Limb (tissue), 2 donors: ENCODE results near the gene ZDHHC14.
"Not testable (repeated sequence)": the region's sequence is repeated elsewhere in the genome, so short reads cannot be mapped to it uniquely, and the experiment has no call there.

Source experiments
- DNase-seq, 2 donors: peaks; one replicate each; pipeline ENCODE4 v3.0.0-alpha.2; 2016; ENCODE audit errors: extremely low spot score in 2 of 2

The ZDHHC14 gene

DNA sequence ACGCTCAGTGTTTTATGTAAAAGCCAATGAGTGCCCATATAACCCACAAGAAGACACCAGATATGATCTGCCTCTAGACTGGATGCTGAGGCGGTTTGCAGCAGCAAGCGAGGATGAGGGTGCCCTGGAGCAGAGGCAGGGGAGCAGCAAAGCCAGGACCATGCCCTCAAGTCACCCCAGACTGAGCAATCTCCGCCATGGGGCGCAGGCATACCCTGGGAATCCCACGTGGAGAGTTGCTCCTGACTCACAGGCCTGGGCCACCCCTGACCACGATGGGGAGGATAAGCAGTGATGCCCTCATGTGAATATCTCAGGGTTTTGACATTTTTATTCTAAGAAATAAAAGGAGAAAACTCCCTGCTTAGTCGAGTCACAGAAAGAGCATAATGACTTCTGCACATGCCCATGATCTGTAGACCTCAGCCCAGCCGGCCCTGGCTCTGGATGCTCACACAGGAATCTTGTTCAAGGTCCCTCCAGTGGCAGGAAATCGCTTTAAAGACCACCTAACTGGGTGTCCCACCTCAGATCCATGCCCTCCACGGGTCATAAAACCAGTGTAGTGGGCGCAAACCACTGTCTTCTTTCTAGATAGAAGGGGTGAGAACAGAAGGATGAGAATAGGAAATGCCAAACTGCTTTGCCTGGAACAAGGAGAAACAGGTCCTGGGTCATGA lies 303.8 kb downstream of the ZDHHC14 start:
- no peak for DNase-seq

DNA sequence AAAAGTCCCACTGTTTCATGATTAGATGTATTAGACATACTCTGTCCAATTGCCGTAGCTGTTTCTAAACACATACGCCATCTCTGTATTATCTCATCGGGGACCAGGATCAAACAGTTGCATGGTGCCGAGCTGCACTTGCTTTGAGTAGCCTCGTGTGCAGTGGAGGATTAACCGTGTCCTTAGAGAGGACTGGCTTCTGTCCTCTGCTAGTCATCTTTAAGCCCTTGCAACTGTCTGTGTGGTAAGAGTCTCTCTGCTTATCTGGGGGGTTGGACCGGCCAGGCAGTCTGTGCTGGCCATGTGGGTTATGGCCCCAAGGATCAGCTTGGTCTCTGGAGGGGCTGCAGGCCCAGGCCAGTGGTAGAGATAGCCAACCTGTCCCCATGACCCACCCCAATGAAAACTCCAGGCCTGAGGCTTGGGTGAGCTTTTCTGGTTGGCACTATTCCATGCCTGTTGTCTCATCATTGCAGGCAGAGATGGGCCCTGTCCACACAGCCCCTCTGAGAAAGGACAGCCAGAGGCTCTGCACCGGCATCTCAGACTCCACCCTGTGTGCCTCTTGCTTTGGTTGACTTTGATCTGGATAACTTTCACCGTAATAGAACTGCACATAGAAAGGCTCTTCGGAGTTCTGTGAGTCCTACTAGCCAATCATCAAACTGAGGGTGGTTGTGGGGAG lies 304.7 kb downstream of the ZDHHC14 start:
- no peak for DNase-seq

DNA sequence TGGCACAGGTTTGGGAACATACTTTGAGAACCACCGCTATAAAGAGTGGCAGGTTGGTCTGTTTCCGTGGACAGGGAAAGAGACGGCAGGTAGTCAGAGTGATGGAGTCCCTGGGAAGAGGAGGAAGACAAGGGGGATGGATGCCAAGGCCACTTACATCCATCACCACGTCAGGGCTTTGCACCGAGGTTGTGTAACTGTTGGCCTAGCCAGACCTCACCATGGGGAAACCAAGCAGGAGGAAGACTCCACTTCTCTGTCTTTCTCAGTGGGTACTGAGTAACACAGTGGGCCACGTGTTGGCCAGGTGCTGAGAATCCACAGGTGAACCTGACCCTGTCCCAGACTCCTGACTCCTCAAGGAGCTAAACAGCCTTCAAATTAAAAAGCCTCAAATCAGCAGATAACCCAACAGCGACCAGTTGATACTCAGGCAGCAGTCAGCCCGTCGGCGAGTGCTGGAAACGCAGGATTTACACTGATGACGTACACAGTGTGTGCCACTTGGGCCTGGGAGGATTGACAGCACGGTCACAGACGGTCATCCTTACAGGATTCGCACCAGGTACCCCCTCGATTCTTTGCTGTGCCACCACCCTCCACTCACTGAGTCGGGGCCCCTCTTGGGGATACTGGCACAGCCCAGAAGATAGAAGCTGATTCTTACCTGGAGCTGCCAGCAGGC lies 307.4 kb downstream of the ZDHHC14 start:
- no peak for DNase-seq

DNA sequence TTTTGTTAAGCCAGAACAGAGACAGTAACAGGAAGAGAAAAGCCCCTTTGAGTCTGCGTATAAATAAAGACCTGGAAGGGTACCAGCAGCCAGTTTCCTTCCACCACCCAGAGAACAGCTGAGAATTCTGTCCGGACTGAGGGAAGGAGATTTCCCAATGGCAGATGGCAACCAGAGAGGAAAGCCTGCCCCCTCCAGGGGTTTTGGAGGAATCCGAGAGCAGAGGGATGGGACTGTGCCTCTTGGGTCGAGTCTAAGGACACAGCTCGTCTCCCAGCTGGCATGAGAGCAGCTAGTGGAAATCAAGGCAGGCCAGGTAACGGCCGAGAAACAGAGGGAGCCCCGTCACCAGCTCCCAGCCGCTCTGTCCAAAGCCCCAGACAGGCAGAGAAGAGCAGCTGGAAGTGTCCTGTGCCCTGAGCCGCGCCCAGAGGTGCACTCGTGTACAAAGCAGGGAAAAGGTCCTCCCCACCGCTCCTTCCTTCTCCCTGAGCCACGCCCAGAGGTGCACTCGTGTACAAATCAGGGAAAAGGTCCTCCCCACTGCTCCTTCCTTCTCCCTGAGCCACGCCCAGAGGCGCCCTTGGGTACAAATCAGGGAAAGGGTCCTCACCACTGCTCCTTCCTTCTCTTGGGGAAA lies 308.1 kb downstream of the ZDHHC14 start:
- peak; percentile 35 to 53 for DNase-seq

DNA sequence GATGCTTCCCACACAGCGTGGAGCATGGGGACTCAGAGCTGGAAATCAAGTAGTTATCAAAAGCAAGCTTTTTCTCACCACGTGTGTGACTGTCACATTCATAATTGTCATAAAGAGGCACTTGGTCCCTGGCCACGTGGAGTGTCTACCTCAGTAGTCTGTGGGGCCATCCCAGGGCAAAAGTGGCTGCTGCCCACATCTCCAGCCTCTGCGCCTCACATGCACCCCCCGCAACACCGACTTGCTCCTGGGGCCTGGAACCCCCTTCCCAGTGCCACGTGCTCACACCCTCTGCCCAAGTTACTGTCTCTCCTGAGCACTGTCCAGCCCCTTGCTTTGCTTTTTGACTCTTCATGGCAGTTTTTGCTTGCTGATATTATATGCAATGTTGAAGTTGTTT lies 308.9 kb downstream of the ZDHHC14 start:
- DNase-seq = no peak

DNA sequence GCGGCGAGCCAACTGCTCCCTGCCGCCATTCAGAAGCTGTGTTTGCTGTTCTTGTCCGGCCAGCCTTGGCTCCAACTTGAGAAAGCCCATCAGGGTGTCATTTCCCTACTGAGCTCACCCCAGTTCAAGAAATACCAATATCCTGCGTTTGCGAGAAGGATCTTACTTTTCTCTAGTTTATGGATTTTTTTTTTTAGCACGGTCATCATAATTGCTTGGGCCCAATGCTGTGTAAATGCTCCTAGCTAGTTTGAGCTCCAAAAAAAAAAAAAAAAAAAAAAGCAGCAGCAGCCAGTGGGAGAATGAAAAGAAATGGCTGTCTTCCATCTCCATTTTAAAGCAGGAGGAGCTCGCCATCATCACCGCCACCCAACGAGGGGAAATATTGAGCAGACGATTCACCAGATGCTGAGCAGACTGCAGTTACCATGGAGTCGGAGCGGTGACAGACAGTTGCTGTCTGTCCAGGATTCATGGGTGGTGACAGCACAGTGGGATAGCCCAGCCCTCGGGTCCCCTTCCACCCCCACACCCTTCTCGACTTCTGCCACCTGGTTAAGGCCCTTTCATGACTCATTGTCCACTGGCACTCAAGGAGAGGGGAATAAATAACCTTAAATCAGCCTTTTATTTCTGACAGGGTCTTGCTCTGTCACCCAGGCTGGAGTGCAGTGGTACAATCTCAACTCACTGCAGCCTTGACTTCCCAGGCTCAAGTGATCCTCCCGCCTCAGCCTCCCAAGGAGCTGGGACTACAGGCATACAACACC lies 309.6 kb downstream of the ZDHHC14 start:
- no peak for DNase-seq

DNA sequence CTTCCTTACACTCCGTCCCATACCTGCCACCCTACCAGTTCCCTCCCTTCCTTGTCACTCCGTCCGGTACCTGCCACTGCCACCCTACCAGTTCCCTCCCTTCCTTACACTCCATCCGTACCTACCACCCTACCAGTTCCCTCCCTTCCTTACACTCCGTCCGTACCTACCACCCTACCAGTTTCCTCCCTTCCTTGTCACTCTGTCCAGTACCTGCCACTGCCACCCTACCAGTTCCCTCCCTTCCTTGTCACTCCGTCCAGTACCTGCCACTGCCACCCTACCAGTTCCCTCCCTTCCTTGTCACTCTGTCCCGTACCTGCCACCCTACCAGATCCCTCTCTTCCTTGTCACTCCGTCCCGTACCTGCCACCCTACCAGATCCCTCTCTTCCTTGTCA lies 310.6 kb downstream of the ZDHHC14 start:
- not testable (repeated sequence) for DNase-seq

DNA sequence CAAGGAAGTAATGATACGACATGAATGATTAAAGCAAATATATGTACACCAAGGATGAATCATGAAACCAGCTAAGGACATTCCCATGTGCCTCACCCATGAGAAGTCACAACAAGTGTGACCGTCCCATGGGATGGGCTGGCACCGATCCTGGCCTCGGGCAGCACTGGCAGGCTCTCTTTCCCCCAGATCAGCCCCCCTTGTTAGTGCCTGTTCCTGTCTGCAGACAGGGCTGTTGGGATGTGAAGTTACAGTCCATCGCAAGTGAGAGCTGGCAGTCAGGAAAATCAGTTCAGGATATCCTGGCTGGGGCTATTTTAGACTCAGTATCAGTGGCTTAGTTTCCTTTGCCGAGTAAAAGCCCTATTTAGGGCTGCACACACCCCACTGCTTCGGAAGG lies 312.9 kb downstream of the ZDHHC14 start:
- DNase-seq = no peak

DNA sequence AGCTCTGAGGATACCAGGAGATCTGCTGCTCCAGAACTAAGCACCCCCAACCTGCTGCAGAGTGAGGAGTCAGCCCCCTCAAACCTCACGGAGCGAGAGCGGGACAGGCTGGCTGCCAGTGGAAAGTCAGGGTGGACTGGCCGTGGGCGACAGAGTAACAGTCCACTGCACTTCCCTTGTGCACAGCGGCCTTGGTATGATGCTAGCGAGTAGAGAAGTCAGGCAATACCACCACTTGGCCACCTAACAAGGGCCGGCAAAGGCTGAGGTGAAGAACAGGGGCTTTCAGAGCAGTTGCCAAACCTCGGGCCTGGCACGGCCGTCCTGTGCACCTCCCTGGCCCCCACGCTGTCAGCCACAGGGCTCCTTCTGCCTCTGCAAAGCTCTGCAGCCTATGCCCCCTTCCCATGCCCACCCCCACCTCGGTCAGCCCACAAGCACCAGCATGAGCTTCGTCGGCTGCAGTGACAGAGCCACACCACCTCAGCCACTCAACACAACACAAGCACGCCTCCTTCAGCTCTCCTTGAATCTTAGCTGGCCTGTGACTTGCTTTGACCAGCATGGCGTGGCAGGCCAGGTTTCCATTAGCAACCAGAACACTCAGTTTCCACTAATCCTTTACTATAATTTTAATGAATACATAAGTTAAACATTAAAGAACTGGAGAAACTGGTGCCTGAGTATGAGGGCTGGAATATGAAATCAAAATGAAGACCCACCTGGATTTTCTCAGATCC lies 314.5 kb downstream of the ZDHHC14 start:
- DNase-seq = no peak

DNA sequence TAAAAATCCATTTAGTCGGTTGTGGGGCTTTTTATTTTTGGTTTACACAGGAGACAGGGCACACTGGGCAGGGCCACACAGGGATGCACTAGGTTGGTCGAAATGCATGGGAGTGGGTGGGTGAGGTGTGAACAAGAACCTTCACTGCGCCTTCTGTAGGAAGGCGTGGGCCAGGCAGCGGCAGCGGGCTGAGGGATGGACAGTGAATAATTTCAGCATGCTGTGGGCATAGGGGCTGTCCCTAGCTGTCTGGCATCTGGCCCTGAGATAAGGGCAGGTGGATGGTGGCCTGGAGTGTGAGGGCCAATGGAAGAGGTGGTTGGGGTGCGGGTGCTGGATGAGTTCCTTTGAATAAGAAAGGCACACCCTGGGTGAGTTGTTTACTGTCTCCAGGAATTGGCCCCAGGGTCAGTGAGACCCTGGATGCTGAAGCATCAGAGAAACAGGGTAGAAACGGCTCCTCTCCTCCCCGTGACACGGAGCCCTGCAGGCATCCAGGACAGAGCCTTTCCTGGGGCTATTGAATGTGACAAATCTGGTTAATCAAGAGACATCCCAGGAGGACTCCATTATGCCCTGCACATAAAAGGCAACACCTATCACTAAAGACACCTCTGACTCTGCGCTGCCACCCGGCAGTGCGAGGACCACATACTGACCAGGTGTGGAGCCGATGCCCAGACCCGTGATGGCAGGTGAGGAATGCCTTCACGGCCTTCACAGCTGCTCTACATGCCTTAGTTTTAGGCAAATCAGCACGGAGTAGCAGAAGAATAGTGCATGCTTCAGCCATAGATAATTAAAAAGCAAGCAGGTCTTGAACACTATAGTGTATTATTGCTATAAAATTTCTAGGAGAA lies 319.0 kb downstream of the ZDHHC14 start:
- no peak for DNase-seq

DNA sequence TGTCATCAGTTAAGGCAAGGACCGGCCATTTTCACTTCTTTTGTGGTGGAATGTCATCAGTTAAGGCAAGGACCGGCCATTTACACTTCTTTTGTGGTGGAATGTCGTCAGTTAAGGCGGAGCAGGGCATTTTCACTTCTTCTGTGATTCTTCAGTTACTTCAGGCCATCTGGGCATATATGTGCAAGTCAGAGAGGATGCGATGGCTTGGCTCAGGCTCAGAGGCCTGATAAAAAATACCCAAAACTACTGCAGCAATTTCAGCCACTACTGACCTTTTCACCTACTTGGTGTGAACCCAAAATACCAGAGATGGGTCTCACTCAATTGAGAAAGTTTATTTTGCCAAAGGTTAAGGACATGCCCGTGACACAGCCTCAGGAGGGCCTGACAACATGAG lies 325.4 kb downstream of the ZDHHC14 start:
- DNase-seq = not testable (repeated sequence)

DNA sequence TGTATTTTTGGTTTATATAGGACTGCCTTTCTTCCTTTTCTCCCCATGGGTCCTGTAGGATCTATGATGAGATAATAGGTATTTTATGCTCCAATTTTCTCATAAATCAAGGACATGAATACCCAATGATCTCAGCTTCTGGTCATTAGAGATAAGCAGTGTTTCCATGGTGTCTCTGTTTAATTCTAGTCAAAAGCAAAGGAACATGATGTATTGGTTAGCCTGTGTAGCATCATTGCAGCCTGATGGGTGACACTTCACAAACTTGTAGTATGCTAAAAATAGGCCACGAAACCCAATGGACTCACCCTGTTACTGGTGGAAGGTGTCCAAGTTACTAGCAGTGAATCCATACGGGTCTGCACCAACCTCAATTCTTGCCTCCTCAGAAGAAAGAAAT lies 325.9 kb downstream of the ZDHHC14 start:
- no peak for DNase-seq

DNA sequence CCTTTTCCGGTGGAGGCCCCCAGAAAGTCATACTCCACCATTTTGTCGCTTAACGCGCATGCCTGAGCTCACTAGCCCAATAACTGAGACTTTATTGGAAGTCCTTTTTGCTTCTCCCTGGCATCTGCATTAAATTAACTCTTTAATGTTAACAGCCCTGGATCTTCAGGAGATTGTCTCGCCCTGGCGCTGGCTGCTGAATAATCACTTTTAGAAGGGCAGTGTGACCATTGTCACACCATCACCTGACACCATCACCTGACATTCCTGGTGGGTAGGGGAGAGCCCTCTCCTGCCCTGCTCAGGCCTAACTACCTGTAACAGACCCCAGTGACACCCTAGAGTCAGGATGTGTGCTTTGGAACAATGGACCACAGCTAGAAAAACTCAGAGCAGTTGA lies 326.6 kb downstream of the ZDHHC14 start:
- DNase-seq = no peak

DNA sequence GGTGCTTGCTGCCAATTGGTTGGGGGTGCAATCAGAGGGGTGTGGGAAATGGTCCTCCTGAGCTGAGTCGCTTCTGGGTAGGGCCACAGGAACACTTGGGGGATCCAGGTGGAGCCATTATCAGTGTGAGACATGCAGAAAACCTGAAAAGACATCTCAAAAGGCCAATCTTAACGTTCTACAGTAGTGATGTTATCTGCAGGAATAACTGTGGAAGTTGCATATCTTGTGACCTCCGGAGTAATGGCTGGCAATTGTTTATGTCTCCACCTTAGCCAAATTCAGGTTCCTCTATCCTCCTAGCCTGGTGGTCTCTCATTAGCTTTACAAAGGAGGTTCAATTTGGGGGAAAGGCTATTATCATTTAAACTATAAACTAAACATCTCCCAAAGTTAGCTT lies 327.2 kb downstream of the ZDHHC14 start:
- DNase-seq = no peak

DNA sequence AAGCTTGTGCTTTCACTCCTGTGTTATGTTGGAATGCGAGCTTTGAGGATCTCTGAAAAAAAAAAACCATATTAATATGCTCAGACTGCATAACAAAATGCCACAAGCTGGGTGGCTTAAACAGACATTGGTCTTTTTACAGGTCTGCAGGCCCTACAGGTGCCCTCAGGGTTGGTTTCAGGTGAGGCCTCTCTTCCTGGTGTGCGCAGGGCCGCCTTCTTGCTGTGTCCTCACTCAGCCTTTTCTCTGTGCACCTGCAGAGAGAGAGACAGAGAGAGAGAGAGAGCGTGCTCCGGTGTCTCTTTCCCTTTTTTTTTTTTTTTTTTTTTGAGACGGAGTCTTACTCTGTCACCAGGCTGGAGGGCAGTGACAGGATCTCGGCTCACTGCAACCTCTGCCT lies 327.9 kb downstream of the ZDHHC14 start:
- no peak for DNase-seq

DNA sequence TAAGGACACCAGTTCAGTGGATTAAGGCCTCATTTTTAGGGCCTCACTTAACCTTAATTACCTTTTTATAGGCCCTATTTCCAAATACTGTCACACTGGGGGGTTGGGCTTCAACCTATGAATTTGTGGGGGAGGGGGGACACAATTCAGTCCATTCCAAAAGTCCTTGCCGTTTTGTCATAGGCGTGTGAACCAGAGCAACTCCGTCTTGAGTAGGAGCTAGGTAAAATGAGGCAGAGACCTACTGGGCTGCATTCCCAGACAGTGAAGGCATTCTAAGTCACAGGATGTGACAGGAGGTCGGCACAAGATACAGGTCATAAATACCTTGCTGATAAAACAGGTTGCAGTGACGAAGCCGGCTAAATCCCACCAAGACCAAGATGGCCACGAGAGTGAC lies 328.6 kb downstream of the ZDHHC14 start:
- no peak for DNase-seq

DNA sequence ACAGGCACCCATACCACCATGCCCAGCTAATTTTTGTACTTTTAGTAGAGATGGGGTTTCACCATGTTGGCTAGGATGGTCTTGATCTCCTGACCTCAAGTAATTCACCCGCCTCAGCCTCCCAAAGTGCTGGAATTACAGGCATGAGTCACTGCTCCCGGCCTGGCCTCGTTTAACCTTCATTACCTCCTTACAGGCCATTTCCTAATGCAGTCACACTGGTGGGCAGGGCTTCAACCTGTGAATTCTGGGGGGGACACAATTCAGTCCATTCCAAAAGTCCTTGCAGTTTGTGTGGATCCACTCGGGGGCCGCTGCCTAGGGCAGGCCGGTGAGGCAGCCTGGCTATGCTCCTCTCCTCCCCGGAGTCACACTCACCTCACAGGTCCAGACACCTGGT lies 329.6 kb downstream of the ZDHHC14 start:
- no peak for DNase-seq

DNA sequence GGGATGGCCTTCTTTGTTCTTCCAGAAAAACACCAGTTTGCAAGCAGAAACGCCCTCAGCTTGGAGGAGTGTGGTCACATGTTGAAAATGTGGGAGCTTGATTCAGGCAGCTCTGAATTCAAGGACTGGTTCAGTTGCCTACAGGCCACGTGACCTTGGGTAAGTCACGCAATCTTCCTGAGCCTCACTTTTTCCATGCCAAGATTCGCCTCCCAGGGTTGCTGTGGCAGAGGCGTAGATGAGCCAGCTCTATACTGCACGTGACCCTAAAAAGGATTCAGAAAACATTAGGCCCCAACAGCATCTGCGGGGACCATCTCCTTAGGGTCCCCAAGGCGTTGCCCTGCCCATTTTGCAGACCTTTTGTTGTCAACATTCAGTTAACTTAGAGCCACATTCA lies 330.1 kb downstream of the ZDHHC14 start:
- no peak for DNase-seq

DNA sequence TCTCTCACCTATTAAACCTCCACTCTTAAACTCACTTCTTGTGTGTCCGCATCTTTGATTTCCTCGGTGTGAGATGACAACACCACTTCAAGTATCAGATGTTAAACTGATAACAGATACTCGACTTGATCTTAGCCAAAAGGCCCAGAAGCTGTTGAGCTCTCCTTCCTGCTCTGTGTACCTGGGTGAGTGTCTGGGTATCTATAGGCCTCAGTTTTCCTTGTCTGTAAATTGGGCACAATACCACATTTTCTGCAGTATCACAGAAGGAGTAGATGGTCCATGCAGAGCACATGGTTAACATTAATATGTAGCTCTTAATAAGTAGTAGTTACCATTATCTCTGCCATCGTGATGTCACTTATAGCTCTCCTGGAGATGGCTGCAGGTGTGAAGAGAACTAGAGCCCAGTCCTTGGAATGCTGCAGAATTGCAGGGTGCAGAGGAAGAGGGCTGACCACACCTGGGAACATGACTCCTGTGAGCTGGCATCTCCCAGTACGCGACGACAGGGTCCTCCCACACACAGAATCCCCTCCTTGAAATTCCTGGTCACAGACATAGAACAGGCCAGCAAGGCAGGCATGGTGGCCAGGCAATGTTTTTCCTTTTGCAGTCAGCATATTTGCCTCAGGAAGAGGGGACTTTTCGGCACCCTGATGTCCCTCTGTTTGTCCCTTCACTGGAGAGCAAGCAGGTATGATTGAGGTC lies 331.8 kb downstream of the ZDHHC14 start:
- no peak for DNase-seq
